Activated CD4-positive, alpha-beta T cell treated with anti-CD3 and anti-CD28 coated beads, Interleukin-2, amount 50 U/mL, for 48 hours (primary cell): ENCODE results near the gene SNHG17.
"Not testable (repeated sequence)": the region's sequence is repeated elsewhere in the genome, so short reads cannot be mapped to it uniquely, and the experiment has no call there.

ENCODE experiments used
- DNase-seq, 2 experiments: peaks; one replicate each; pipeline ENCODE4 v3.0.0-alpha.2; 2020

The SNHG17 gene

GRCh38 chr20:38447251-38447661 lies 12.1 kb upstream of the SNHG17 start:
- no peak for DNase-seq

GRCh38 chr20:38446441-38447209 lies 11.5 kb upstream of the SNHG17 start:
- DNase-seq = peak; percentile 96 to 97

GRCh38 chr20:38445901-38446425 lies 10.8 kb upstream of the SNHG17 start:
- no peak for DNase-seq

- no peak for DNase-seq
Observed at GRCh38 chr20:38445381-38445796, 10.3 kb upstream of the SNHG17 start.

GRCh38 chr20:38441916-38442315 lies 6.8 kb upstream of the SNHG17 start:
- no peak for DNase-seq

- not testable (repeated sequence) for DNase-seq
Observed at GRCh38 chr20:38441110-38441509, 6.0 kb upstream of the SNHG17 start.

GRCh38 chr20:38437796-38438195 lies 2.7 kb upstream of the SNHG17 start:
- no peak for DNase-seq

GRCh38 chr20:38435555-38435939 lies 419 bp upstream of the SNHG17 start:
- DNase-seq = no peak

- DNase-seq = peak in 1 of 2 experiments; percentile 25
Observed at GRCh38 chr20:38434301-38434741, 807 bp downstream of the SNHG17 start.

GRCh38 chr20:38433304-38433972 lies 1.7 kb downstream of the SNHG17 start:
- no peak for DNase-seq

GRCh38 chr20:38432870-38433269 lies 2.3 kb downstream of the SNHG17 start:
- not testable (repeated sequence) for DNase-seq

- no peak for DNase-seq
Observed at GRCh38 chr20:38432292-38432691, 2.8 kb downstream of the SNHG17 start.

GRCh38 chr20:38430679-38431325 lies 4.3 kb downstream of the SNHG17 start:
- no peak for DNase-seq

GRCh38 chr20:38429301-38429700 lies 5.8 kb downstream of the SNHG17 start:
- DNase-seq = no peak

GRCh38 chr20:38428800-38429199 lies 6.3 kb downstream of the SNHG17 start:
- DNase-seq = no peak

GRCh38 chr20:38427655-38428023 lies 7.5 kb downstream of the SNHG17 start:
- no peak for DNase-seq

- DNase-seq = peak in 1 of 2 experiments; percentile 35
Observed at GRCh38 chr20:38426006-38426897, 8.9 kb downstream of the SNHG17 start.

- DNase-seq = no peak
Observed at GRCh38 chr20:38424401-38424800, 10.7 kb downstream of the SNHG17 start.

- DNase-seq = no peak
Observed at GRCh38 chr20:38423541-38423940, 11.6 kb downstream of the SNHG17 start.

GRCh38 chr20:38421915-38422314 lies 13.2 kb downstream of the SNHG17 start:
- no peak for DNase-seq

- no peak for DNase-seq
Observed at GRCh38 chr20:38420388-38421085, 14.6 kb downstream of the SNHG17 start.
